ENCODE results near the gene COL5A2.

Gene COL5A2

GRCh38 chr2:189176516-189176915 lies 3.0 kb downstream of the COL5A2 start:
- DNase-seq (ENCODE audit: low spot score) = no peak
- H3K36me3 ChIP-seq (ENCODE audit: low read depth) = no peaks in the 10 kb centered on the region
- no peaks in the 10 kb centered on the region for H3K27me3 ChIP-seq (ENCODE audit: insufficient read depth, poor library complexity, severe bottlenecking)
- H3K4me3 ChIP-seq (ENCODE audit: severe bottlenecking) = no peak overlapping the region
- TF ChIP-seq, protein P1, sequence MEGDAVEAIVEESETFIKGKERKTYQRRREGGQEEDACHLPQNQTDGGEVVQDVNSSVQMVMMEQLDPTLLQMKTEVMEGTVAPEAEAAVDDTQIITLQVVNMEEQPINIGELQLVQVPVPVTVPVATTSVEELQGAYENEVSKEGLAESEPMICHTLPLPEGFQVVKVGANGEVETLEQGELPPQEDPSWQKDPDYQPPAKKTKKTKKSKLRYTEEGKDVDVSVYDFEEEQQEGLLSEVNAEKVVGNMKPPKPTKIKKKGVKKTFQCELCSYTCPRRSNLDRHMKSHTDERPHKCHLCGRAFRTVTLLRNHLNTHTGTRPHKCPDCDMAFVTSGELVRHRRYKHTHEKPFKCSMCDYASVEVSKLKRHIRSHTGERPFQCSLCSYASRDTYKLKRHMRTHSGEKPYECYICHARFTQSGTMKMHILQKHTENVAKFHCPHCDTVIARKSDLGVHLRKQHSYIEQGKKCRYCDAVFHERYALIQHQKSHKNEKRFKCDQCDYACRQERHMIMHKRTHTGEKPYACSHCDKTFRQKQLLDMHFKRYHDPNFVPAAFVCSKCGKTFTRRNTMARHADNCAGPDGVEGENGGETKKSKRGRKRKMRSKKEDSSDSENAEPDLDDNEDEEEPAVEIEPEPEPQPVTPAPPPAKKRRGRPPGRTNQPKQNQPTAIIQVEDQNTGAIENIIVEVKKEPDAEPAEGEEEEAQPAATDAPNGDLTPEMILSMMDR (IDR thresholded peaks at IDR 0.05; ENCODE audit: poor library complexity, severe bottlenecking) = no peak
- no peak for ATAC-seq (ENCODE audit: low read depth)
- no peak overlapping the region for H3K27ac ChIP-seq (ENCODE audit: poor library complexity, severe bottlenecking)
- H3K9me3 ChIP-seq (ENCODE audit: severe bottlenecking) = no peaks in the 10 kb centered on the region
- H3K4me1 ChIP-seq (ENCODE audit: insufficient read depth, poor library complexity, severe bottlenecking) = no peaks in the 10 kb centered on the region

- Histone ChIP-seq H3K4me3 (ENCODE audit: severe bottlenecking) (no peak overlapping the region), H3K36me3 (ENCODE audit: low read depth) (no peaks in the 10 kb centered on the region), H3K27ac (ENCODE audit: poor library complexity, severe bottlenecking) (no peak overlapping the region), H3K9me3 (ENCODE audit: severe bottlenecking) (no peaks in the 10 kb centered on the region), H3K4me1 (ENCODE audit: insufficient read depth, poor library complexity, severe bottlenecking) (no peaks in the 10 kb centered on the region), H3K27me3 (ENCODE audit: insufficient read depth, poor library complexity, severe bottlenecking) (no peaks in the 10 kb centered on the region)
- DNase-seq (ENCODE audit: low spot score) (no peak), ATAC-seq (ENCODE audit: low read depth) (no peak)
- TF ChIP-seq, protein P1 (IDR thresholded peaks at IDR 0.05; ENCODE audit: poor library complexity, severe bottlenecking) = no peak
These were observed 3.6 kb downstream of the COL5A2 start for GRCh38 chr2:189175869-189176433.

- no peak for ATAC-seq (ENCODE audit: low read depth)
- H3K4me1 ChIP-seq (ENCODE audit: insufficient read depth, poor library complexity, severe bottlenecking) = no peaks in the 10 kb centered on the region
- TF ChIP-seq, protein P1 (IDR thresholded peaks at IDR 0.05; ENCODE audit: poor library complexity, severe bottlenecking) = no peak
- no peak overlapping the region for H3K27ac ChIP-seq (ENCODE audit: poor library complexity, severe bottlenecking)
- no peak for DNase-seq (ENCODE audit: low spot score)
- H3K27me3 ChIP-seq (ENCODE audit: insufficient read depth, poor library complexity, severe bottlenecking) = no peaks in the 10 kb centered on the region
- H3K4me3 ChIP-seq (ENCODE audit: severe bottlenecking) = no peak overlapping the region
- no peaks in the 10 kb centered on the region for H3K9me3 ChIP-seq (ENCODE audit: severe bottlenecking)
- no peaks in the 10 kb centered on the region for H3K36me3 ChIP-seq (ENCODE audit: low read depth)
These were observed 7.5 kb downstream of the COL5A2 start for GRCh38 chr2:189171956-189172609.

DNA sequence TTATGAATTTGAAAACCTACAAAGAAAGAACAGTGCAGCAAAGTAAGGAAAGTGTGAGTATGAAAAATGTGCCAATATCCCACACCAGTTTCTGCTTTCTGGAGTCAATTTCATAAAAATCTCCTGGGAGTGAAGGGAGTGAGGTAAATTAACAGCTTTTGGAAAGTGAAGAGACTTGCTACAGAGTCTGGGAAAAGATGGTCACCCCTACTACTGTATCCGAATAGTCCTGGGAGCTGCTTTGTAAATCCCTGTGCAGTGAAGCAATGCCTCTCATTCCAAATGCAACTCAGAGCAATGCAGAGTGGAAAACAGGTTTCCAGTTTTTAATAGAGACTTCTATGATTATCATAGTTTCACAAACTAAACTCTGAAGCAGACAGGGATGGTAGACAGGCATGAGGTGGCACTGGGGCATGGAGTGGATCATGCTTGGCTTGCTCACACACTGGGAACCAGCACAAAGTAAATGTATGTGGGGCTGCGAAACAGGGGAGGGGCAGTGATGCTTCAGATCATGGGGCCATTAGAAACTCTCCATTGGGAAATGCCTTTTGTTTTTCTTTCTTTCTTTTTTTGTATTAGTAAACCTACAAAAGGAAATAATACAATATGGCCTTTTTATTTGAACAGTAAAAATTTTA lies 10.6 kb downstream of the COL5A2 start:
- no peak for DNase-seq (ENCODE audit: low spot score)
- Histone ChIP-seq H3K4me1 (ENCODE audit: insufficient read depth, poor library complexity, severe bottlenecking) (peaks cover 9% of the 10 kb centered on the region), H3K9me3 (ENCODE audit: severe bottlenecking) (no peaks in the 10 kb centered on the region), H3K27ac (ENCODE audit: poor library complexity, severe bottlenecking) (no peak overlapping the region), H3K4me3 (ENCODE audit: severe bottlenecking) (no peak overlapping the region), H3K27me3 (ENCODE audit: insufficient read depth, poor library complexity, severe bottlenecking) (no peaks in the 10 kb centered on the region), H3K36me3 (ENCODE audit: low read depth) (no peaks in the 10 kb centered on the region)
- ATAC-seq (ENCODE audit: low read depth) = no peak
- TF ChIP-seq, protein P1 (IDR thresholded peaks at IDR 0.05; ENCODE audit: poor library complexity, severe bottlenecking) = no peak

Measured in RWPE2 (cell line).